ENCODE measurements around the gene ADARB1. TPM values are rescaled to one million over a fixed set of nuclear protein-coding genes. Genes with fewer than 3 reads are reported as not detected.

The ADARB1 gene
- total and polyA plus RNA-seq, 2 of the 8 experiments (the other 6 are each of a cell fraction or from before 2014, with no cell fraction given), result 4.7 to 14.9 TPM

- Histone ChIP-seq H3K79me2 (ENCODE audit: control insufficient read depth in 1 of 2, insufficient read depth in 2 of 2, low read length in 2 of 2) (no peaks in the 10 kb centered on the region), H4K20me1 (replicated peaks in 1 of 2; ENCODE audit: control insufficient read depth in 1 of 2, insufficient read depth in 2 of 2, low read length in 2 of 2) (peaks cover 0 to 4% of the 10 kb centered on the region in 2 experiments)
- FAIRE-seq, result no peak
- TF ChIP-seq SP2 (IDR thresholded peaks at IDR 0.05; ENCODE audit: low read length) (no peak), EP300 (IDR thresholded peaks at IDR 0.05; ENCODE audit: borderline replicate concordance in 1 of 2, low read depth in 2 of 2, low read length in 2 of 2) (no peak)
Measured at GRCh38 chr21:45119812-45120211, 45.4 kb downstream of the ADARB1 start.

More at GRCh38 chr21:45119812-45120211, 45.4 kb downstream of the ADARB1 start:
- no peak overlapping the region for H3K4ac ChIP-seq (replicated peaks; ENCODE audit: insufficient read length, low read depth, low read length)
- H3K9ac ChIP-seq (replicated peaks in 1 of 4; ENCODE audit: extremely low read depth in 1 of 4, low read depth in 3 of 4, low read length in 3 of 4), result no peak overlapping the region
- H3K18ac ChIP-seq (ENCODE audit: extremely low read depth, low read length), result no peak overlapping the region
- no peaks in the 10 kb centered on the region for H3K9me3 ChIP-seq (ENCODE audit: insufficient read depth in 2 of 2, low read depth in 1 of 2, low read length in 1 of 2)
- no peak overlapping the region for H2BK120ac ChIP-seq (replicated peaks; ENCODE audit: low read depth, low read length)
- POLR2A ChIA-PET (ENCODE audit: partially characterized antibody), result interaction anchor here (0.8 kb wide), 1 partner anchor 245 kb away, joined by 3 read pairs; no protein-coding TSS in a partner anchor
- no peak overlapping the region for H3K56ac ChIP-seq (replicated peaks; ENCODE audit: insufficient read length, low read depth, low read length)
- H3K23me2 ChIP-seq (ENCODE audit: low read depth, low read length), result no peaks in the 10 kb centered on the region
- no peak overlapping the region for H4K91ac ChIP-seq (replicated peaks; ENCODE audit: insufficient read length, low read length)
- H3K4me1 ChIP-seq (replicated peaks in 1 of 4; ENCODE audit: control insufficient read depth in 3 of 4, insufficient read depth in 4 of 4, low read length in 3 of 4), result no peaks in the 10 kb centered on the region
- no peak overlapping the region for H2BK15ac ChIP-seq (ENCODE audit: low read length)
- no peak overlapping the region for H4K8ac ChIP-seq (ENCODE audit: extremely low read depth, insufficient read depth, low read length)
- no peak overlapping the region for H2BK12ac ChIP-seq (ENCODE audit: low read depth, low read length)
- no peak overlapping the region for H2BK5ac ChIP-seq (ENCODE audit: low read depth, low read length)
- H4K5ac ChIP-seq (ENCODE audit: insufficient read length, low read depth, low read length), result no peak overlapping the region
- no peak overlapping the region for H3K4me2 ChIP-seq (ENCODE audit: insufficient read depth in 1 of 2, low read depth in 2 of 2, low read length in 2 of 2)
- no peak overlapping the region for H3K27ac ChIP-seq (ENCODE audit: low read depth, low read length)
- H3K79me1 ChIP-seq (ENCODE audit: low read depth, low read length), result no peaks in the 10 kb centered on the region
- H3K14ac ChIP-seq (ENCODE audit: insufficient read length), result no peak overlapping the region
- H3K36me3 ChIP-seq (ENCODE audit: control insufficient read depth in 2 of 4, insufficient read depth in 4 of 4, low read length in 3 of 4), result no peaks in the 10 kb centered on the region
- no peak overlapping the region for H3K4me3 ChIP-seq (ENCODE audit: extremely low read depth in 1 of 4, insufficient read depth in 2 of 4, low read depth in 3 of 4, low read length in 4 of 4)
- DNase-seq (ENCODE audit: low read depth in 1 of 2, low spot score in 2 of 2), result no peak
- no peak overlapping the region for H2BK20ac ChIP-seq (ENCODE audit: low read length)
- no peak overlapping the region for H3K23ac ChIP-seq (ENCODE audit: insufficient read length)
- 95% methylated on average over 7 of the region's 7 CpGs; no CpG with 5 or more reads in 1 of the 2 experiments for WGBS, 2 experiments (ENCODE audit: extremely low coverage in 1 of 2, insufficient coverage in 1 of 2, insufficient read length in 1 of 2, insufficient replicate concordance in 2 of 2, low coverage in 1 of 2, low lambda C conversion rate in 2 of 2, missing lambda C conversion rate in 1 of 2)
- H2AK5ac ChIP-seq (ENCODE audit: low read depth, low read length), result no peak overlapping the region
- H2AFZ ChIP-seq (ENCODE audit: low read length), result no peak overlapping the region
- CTCF ChIA-PET (ENCODE audit: partially characterized antibody), result interaction anchor here (0.7 to 4.1 kb wide), 8 partner anchors 8 to 226 kb away, joined by 3 to 30 read pairs (median 5); no protein-coding TSS in a partner anchor
- no peaks in the 10 kb centered on the region for H3K27me3 ChIP-seq (replicated peaks in 1 of 4; ENCODE audit: control insufficient read depth in 3 of 4, extremely low read depth in 1 of 4, insufficient read depth in 3 of 4, low read length in 3 of 4)

Data from H1 (cell line).